Heart left ventricle (tissue), 16 donors: Measurements from ENCODE around the gene NELL1. TPM values are rescaled to one million over a fixed set of nuclear protein-coding genes. Genes with fewer than 3 reads are reported as not detected.
A peak's percentile ranks its signal among the peaks of the same experiment; 100 is the strongest.

ENCODE experiments used
- ATAC-seq, 4 donors: fragments of 200-7000 bp; cut with Tn5 transposase; one replicate each; pipeline ENCODE4 v1.9.1; 2020 to 2022; ENCODE audit warnings: moderate library complexity in 4 of 4, mild to moderate bottlenecking in 3 of 4, moderate number of reproducible peaks in 1 of 4
- DNase-seq, 5 donors: peaks; one replicate each; pipeline ENCODE4 v3.0.0-alpha.2; 2020
- H3K27ac ChIP-seq, 12 donors: fragments of 200-600 bp; sonication (generic) in 4 of 12; one replicate each; pipeline versions ENCODE4 v1.5.0 to v1.8.0; 2016 to 2022; ENCODE audit warnings: mild to moderate bottlenecking in 2 of 12
- H3K27me3 ChIP-seq, 9 donors: fragments of 200-600 bp; sonication (generic) in 2 of 9; one replicate each; pipeline versions ENCODE4 v1.5.1 to v1.8.0; 2016 to 2022; ENCODE audit warnings: mild to moderate bottlenecking in 3 of 9
- H3K36me3 ChIP-seq, 9 donors: fragments of 200-600 bp; sonication (generic) in 2 of 9; one replicate each; pipeline versions ENCODE4 v1.5.0 to v1.8.0; 2018 to 2022; ENCODE audit warnings: mild to moderate bottlenecking in 2 of 9
- H3K4me1 ChIP-seq, 12 donors: fragments of 200-600 bp; sonication (generic) in 4 of 12; one replicate each; pipeline versions ENCODE4 v1.5.0 to v1.8.0; 2016 to 2022; ENCODE audit warnings: mild to moderate bottlenecking in 3 of 12
- H3K4me3 ChIP-seq, 12 donors: fragments of 200-600 bp; sonication (generic) in 4 of 12; one replicate each; pipeline versions ENCODE4 v1.5.0 to v1.8.0; 2017 to 2022; ENCODE audit warnings: mild to moderate bottlenecking in 9 of 12, moderate library complexity in 4 of 12
- H3K9me3 ChIP-seq, 12 donors: fragments of 200-600 bp; sonication (generic) in 4 of 12; one replicate each; pipeline versions ENCODE4 v1.5.0 to v1.8.0; 2016 to 2022; ENCODE audit warnings: mild to moderate bottlenecking in 1 of 12
- CTCF ChIP-seq, 12 donors: fragments of 200-600 bp; sonication (generic) in 4 of 12; IDR thresholded peaks; one replicate each; pipeline versions ENCODE4 v1.5.0 to v1.8.0; 2018 to 2022; ENCODE audit warnings: antibody characterized with exemption in 12 of 12, mild to moderate bottlenecking in 5 of 12
- POLR2A ChIP-seq, 2 donors: fragments of 450-650 bp; IDR thresholded peaks; one replicate each; pipeline ENCODE4 v1.6.1; 2017; ENCODE audit warnings: antibody characterized with exemption in 2 of 2, mild to moderate bottlenecking in 2 of 2, moderate library complexity in 2 of 2
- WGBS, 4 donors: extraction: QIAGEN DNeasy Blood & Tissue Kit in 2 of 4; methylation state at CpG; one replicate each; pipeline versions ENCODE4 v1.1.5 to v1.1.7; 2013 to 2018; 5-methylcytosine and 5-hydroxymethylcytosine counted together
- intact Hi-C, 10 donors: fragments of 100-400 bp; cut with DNase I; formaldehyde crosslinking; loops; one replicate each; pipeline versions ENCODE4 v1.11.1 to v1.14.2; 2022
- polyA plus RNA-seq, 2 donors: library from polyadenylated mRNA; stranded (reverse); fragments of 200-250 nt; gene quantifications; one replicate each; pipeline ENCODE4 v1.2.3, GENCODE V29; 2013
- total RNA-seq, 9 donors: library from RNA; depleted of rRNA in 2 of 9; stranded (reverse); fragments of >200 nt in 2 of 9; fragmentation: NEBNext Ultra II Directional in 3 of 9; extraction: Animal tissue kit (Norgen Biotek cat#: 25700) in 3 of 9; gene quantifications; one replicate each; pipeline versions ENCODE4 v1.1.0 to v1.2.4, GENCODE V29; 2016 to 2023
- donor health status: ischemic (EF 13 %, LVEDD 7.1; RV severe dilation, severe dysfunction).
- donor health status: healthy with polysubstance abuse.
- donor health status: DM: no; HTN: yes; CAD: no.
- donor health status: DM: no; HTN: no; CAD: no.
- donor health status: ischemic (EF 25% LVEDD 6.9; RV normal size, moderate dysfunction).
- donor health status: ischemic (EF 25% LVEDD 5.7; RV mildly dilated, moderate dysfunction).
- donor health status: healthy.
- donor health status: DM: yes; HTN: yes; CAD: no.
- donor health status: ischemic (EF 35%, LVEDD 5.7; RV mildly dilated, moderate dysfunction).
- donor health status: nonischemic (EF 11% LVEDD 7.7; RV severe dilation, severe dysfunction).
- donor health status: DM: yes; HTN: yes; CAD: no.
- donor health status: PGD.
- donor health status: ischemic (EF 29% LVEDD 5.4; RV normal size, mild dysfunction).
- donor health status: nonischemic (EF 23%, LVEDD 6.1; RV moderate dilation, normal function).

Gene NELL1
- total and polyA plus RNA-seq, 11 donors = 1.6 TPM; not detected in 10

GRCh38 chr11:20864628-20865027, 195.2 kb downstream of the NELL1 start:
- no peak overlapping the region for H3K27ac ChIP-seq
- H3K27me3 ChIP-seq = no peaks in the 10 kb centered on the region
- ATAC-seq (no peak), DNase-seq (no peak)
- H3K4me3 ChIP-seq = no peak overlapping the region
- TF ChIP-seq CTCF (IDR thresholded peaks at IDR 0.05) (no peak), POLR2A (IDR thresholded peaks at IDR 0.05) (no peak)
- no peaks in the 10 kb centered on the region for H3K4me1 ChIP-seq
- H3K36me3 ChIP-seq = no peaks in the 10 kb centered on the region
- intact Hi-C loops = no loop called here
- H3K9me3 ChIP-seq = no peaks in the 10 kb centered on the region

GRCh38 chr11:20865161-20865560, 195.8 kb downstream of the NELL1 start:
- H3K9me3 ChIP-seq = no peaks in the 10 kb centered on the region
- 62 to 76% (median 69%) methylated on average over 4 of the region's 4 CpGs for WGBS, 4 donors
- H3K27ac ChIP-seq = no peak overlapping the region
- no peaks in the 10 kb centered on the region for H3K27me3 ChIP-seq
- TF ChIP-seq CTCF (IDR thresholded peaks at IDR 0.05) (no peak), POLR2A (IDR thresholded peaks at IDR 0.05) (no peak)
- intact Hi-C loops = no loop called here
- no peak for DNase-seq
- no peak overlapping the region for H3K4me3 ChIP-seq
- no peaks in the 10 kb centered on the region for H3K36me3 ChIP-seq
- ATAC-seq = no peak
- H3K4me1 ChIP-seq = no peaks in the 10 kb centered on the region

GRCh38 chr11:20869123-20869522, 199.7 kb downstream of the NELL1 start:
- Histone ChIP-seq H3K4me3 (no peak overlapping the region), H3K27me3 (no peaks in the 10 kb centered on the region), H3K36me3 (no peaks in the 10 kb centered on the region), H3K4me1 (no peaks in the 10 kb centered on the region), H3K9me3 (no peaks in the 10 kb centered on the region), H3K27ac (no peak overlapping the region)
- DNase-seq (no peak), ATAC-seq (no peak)
- intact Hi-C loops = no loop called here
- TF ChIP-seq POLR2A (IDR thresholded peaks at IDR 0.05) (no peak), CTCF (IDR thresholded peaks at IDR 0.05) (no peak)

GRCh38 chr11:20873054-20873453, 203.7 kb downstream of the NELL1 start:
- no peaks in the 10 kb centered on the region for H3K36me3 ChIP-seq
- TF ChIP-seq CTCF (IDR thresholded peaks at IDR 0.05) (peak in 2 of 12 donors; percentile 8 to 19), POLR2A (IDR thresholded peaks at IDR 0.05) (no peak)
- no peaks in the 10 kb centered on the region for H3K9me3 ChIP-seq
- intact Hi-C loops = no loop called here
- H3K4me3 ChIP-seq = no peak overlapping the region
- no peaks in the 10 kb centered on the region for H3K4me1 ChIP-seq
- no peaks in the 10 kb centered on the region for H3K27me3 ChIP-seq
- no peak overlapping the region for H3K27ac ChIP-seq
- ATAC-seq (no peak), DNase-seq (no peak)
- 2 to 11% (median 3%) methylated on average over 3 of the region's 3 CpGs for WGBS, 4 donors
